ENCODE measurements around the gene SPRY1.

GRCh38 chr4:123379392-123379791 lies 17.2 kb upstream of the SPRY1 start:
- TF ChIP-seq, protein P1, sequence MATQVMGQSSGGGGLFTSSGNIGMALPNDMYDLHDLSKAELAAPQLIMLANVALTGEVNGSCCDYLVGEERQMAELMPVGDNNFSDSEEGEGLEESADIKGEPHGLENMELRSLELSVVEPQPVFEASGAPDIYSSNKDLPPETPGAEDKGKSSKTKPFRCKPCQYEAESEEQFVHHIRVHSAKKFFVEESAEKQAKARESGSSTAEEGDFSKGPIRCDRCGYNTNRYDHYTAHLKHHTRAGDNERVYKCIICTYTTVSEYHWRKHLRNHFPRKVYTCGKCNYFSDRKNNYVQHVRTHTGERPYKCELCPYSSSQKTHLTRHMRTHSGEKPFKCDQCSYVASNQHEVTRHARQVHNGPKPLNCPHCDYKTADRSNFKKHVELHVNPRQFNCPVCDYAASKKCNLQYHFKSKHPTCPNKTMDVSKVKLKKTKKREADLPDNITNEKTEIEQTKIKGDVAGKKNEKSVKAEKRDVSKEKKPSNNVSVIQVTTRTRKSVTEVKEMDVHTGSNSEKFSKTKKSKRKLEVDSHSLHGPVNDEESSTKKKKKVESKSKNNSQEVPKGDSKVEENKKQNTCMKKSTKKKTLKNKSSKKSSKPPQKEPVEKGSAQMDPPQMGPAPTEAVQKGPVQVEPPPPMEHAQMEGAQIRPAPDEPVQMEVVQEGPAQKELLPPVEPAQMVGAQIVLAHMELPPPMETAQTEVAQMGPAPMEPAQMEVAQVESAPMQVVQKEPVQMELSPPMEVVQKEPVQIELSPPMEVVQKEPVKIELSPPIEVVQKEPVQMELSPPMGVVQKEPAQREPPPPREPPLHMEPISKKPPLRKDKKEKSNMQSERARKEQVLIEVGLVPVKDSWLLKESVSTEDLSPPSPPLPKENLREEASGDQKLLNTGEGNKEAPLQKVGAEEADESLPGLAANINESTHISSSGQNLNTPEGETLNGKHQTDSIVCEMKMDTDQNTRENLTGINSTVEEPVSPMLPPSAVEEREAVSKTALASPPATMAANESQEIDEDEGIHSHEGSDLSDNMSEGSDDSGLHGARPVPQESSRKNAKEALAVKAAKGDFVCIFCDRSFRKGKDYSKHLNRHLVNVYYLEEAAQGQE (IDR thresholded peaks at IDR 0.05; ENCODE audit: insufficient replicate concordance, low read depth) = no peak
- TF ChIP-seq CTCF (IDR thresholded peaks at IDR 0.05; ENCODE audit: insufficient read depth, low read length) = no peak
